HCT116 (cell line): ENCODE measurements around the gene RRAD. TPM values are rescaled to one million over a fixed set of nuclear protein-coding genes. Genes with fewer than 3 reads are reported as not detected.

Source experiments
- ATAC-seq: fragments of 200-7000 bp; cut with Tn5 transposase; 2 replicates; pipeline ENCODE4 v1.9.1; 2020; ENCODE audit warnings: mild to moderate bottlenecking, moderate library complexity
- BruUV-seq: library from RNA; stranded (reverse); fragments of 400-500 nt; replicated peaks from 2 replicates; lab custom pipeline; 2021; lab: Mats Ljungman, UMichigan
- CTCF ChIA-PET: fragments of 300-600 bp; sonication (Branson Sonifier 250); formaldehyde crosslinking; loops from one replicate; lab custom pipeline; 2021; ENCODE audit warnings: antibody characterized with exemption; lab: Charles Lee
- POLR2A ChIA-PET: fragments of 300-600, 350-600 bp; sonication (Branson Sonifier 250); formaldehyde crosslinking; loops from one replicate; lab custom pipeline; 2021; ENCODE audit warnings: antibody characterized with exemption; lab: Charles Lee
- RAD21 ChIA-PET, 2 experiments: fragments of 300-600 bp; sonication (Branson Sonifier 250); formaldehyde crosslinking; loops; one replicate each; lab custom pipeline; 2023; ENCODE audit warnings: low total read pairs in 2 of 2; ENCODE audit not compliant: uncharacterized antibody in 2 of 2, unreplicated experiment in 2 of 2, low non-redundant PET in 1 of 2; lab: Charles Lee
- DNase-seq: peaks from one replicate; pipeline ENCODE4 v3.0.0-alpha.2; 2010; ENCODE audit warnings: low read depth, low spot score
- H2AFZ ChIP-seq: fragments of 200-600 bp; shearing (Covaris generic), sonication (generic); 2 replicates; pipeline ENCODE4 v1.6.1; 2017; ENCODE audit warnings: low read depth, mixed run types, mixed read lengths, antibody characterized with exemption, low read length; ENCODE audit not compliant: poor library complexity, severe bottlenecking
- H3K27ac ChIP-seq: 2 replicates; pipeline ENCODE4 v1.5.1; 2012; ENCODE audit warnings: low read depth, low read length
- H3K27me3 ChIP-seq: fragments of 200-600 bp; sonication (generic); 2 replicates; pipeline ENCODE4 v1.6.1; 2016; ENCODE audit warnings: mixed run types, low read length, mixed read lengths; ENCODE audit not compliant: insufficient read depth
- H3K36me3 ChIP-seq, 2 experiments: fragments of 200-500 bp in 1 of 2; fragments of 200-600 bp in 1 of 2; sonication (Bioruptor generic) in 1 of 2; sonication (generic) in 1 of 2; 2 replicates each; pipeline versions ENCODE4 v1.5.1 to v1.6.1; 2014 to 2016; ENCODE audit warnings: low read length in 2 of 2, inconsistent platforms in 1 of 2, mixed read lengths in 1 of 2, mixed run types in 1 of 2; ENCODE audit not compliant: insufficient read depth in 2 of 2, control insufficient read depth in 1 of 2
- H3K4me1 ChIP-seq, 2 experiments: fragments of 200-600 bp in 1 of 2; sonication (generic) in 1 of 2; 2 replicates each; pipeline versions ENCODE4 v1.5.1 to v1.6.1; 2012 to 2017; ENCODE audit warnings: low read length in 2 of 2, inconsistent platforms in 1 of 2, mild to moderate bottlenecking in 1 of 2, mixed read lengths in 1 of 2, mixed run types in 1 of 2, moderate library complexity in 1 of 2; ENCODE audit not compliant: insufficient read depth in 2 of 2, control insufficient read depth in 1 of 2
- H3K4me2 ChIP-seq: fragments of 200-600 bp; sonication (generic); 2 replicates; pipeline ENCODE4 v1.6.1; 2017; ENCODE audit warnings: mixed run types, low read length, mixed read lengths
- H3K4me3 ChIP-seq, 2 experiments: fragments of 200-600 bp in 1 of 2; sonication (generic) in 1 of 2; replicated peaks in 1 of 2; 2 replicates each; pipeline ENCODE4 v1.5.1; 2011 to 2016; ENCODE audit warnings: low read length in 2 of 2, control low read depth in 1 of 2, low read depth in 1 of 2, mild to moderate bottlenecking in 1 of 2, mixed read lengths in 1 of 2, mixed run types in 1 of 2
- H3K79me2 ChIP-seq: fragments of 200-600 bp; sonication (generic); 2 replicates; pipeline ENCODE4 v1.6.1; 2017; ENCODE audit warnings: mild to moderate bottlenecking, mixed run types, low read length, moderate library complexity, mixed read lengths; ENCODE audit not compliant: insufficient read depth
- H3K9ac ChIP-seq: fragments of 200-600 bp; sonication (generic); 2 replicates; pipeline ENCODE4 v1.6.1; 2016; ENCODE audit warnings: low read length, mixed read lengths
- H3K9me2 ChIP-seq: fragments of 200-600 bp; sonication (generic), shearing (Covaris generic); 2 replicates; pipeline ENCODE4 v1.6.1; 2017; ENCODE audit warnings: mixed run types, mild to moderate bottlenecking, moderate library complexity; ENCODE audit not compliant: insufficient read depth
- H3K9me3 ChIP-seq, 2 experiments: fragments of 200-500 bp in 1 of 2; fragments of 200-600 bp in 1 of 2; sonication (Bioruptor generic) in 1 of 2; sonication (generic) in 1 of 2; 2 replicates each; pipeline ENCODE4 v1.6.1; 2014 to 2017; ENCODE audit warnings: low read length in 2 of 2, mixed read lengths in 2 of 2, inconsistent platforms in 1 of 2, low read depth in 1 of 2, mild to moderate bottlenecking in 1 of 2, mixed run types in 1 of 2, moderate library complexity in 1 of 2; ENCODE audit not compliant: control insufficient read depth in 1 of 2, insufficient read depth in 1 of 2
- H4K20me1 ChIP-seq: fragments of 200-600 bp; sonication (generic), shearing (Covaris generic); 2 replicates; pipeline ENCODE4 v1.6.1; 2017; ENCODE audit warnings: mixed run types, mild to moderate bottlenecking, moderate library complexity; ENCODE audit not compliant: insufficient read depth
- CBX3 ChIP-seq: IDR thresholded peaks from 2 replicates; pipeline ENCODE4 v1.6.1; 2012; ENCODE audit warnings: low read depth
- CEBPB ChIP-seq: IDR thresholded peaks from 2 replicates; pipeline ENCODE4 v1.6.1; 2012; ENCODE audit warnings: low read depth
- EGR1 ChIP-seq: IDR thresholded peaks from 2 replicates; pipeline ENCODE4 v1.6.1; 2012; ENCODE audit warnings: low read depth
- EZH2 ChIP-seq: fragments of 200-600 bp; sonication (generic); IDR thresholded peaks from 2 replicates; pipeline ENCODE4 v1.6.1; 2017; ENCODE audit warnings: antibody characterized with exemption, mixed run types
- EZH2phosphoT487 ChIP-seq: fragments of 200-600 bp; IDR thresholded peaks from 2 replicates; pipeline ENCODE4 v1.6.1; 2018; ENCODE audit warnings: antibody characterized with exemption, borderline replicate concordance
- FOSL1 ChIP-seq: IDR thresholded peaks from 2 replicates; pipeline ENCODE4 v1.6.1; 2012; ENCODE audit warnings: low read depth
- JUND ChIP-seq: IDR thresholded peaks from 2 replicates; pipeline ENCODE4 v1.6.1; 2012
- MAX ChIP-seq: IDR thresholded peaks from 2 replicates; pipeline ENCODE4 v1.6.1; 2012
- POLR2A ChIP-seq: IDR thresholded peaks from 2 replicates; pipeline ENCODE4 v1.7.0; 2011; ENCODE audit warnings: borderline replicate concordance; ENCODE audit not compliant: insufficient read depth, insufficient read length; ENCODE audit errors: extremely low read depth
- REST ChIP-seq: IDR thresholded peaks from 2 replicates; pipeline ENCODE4 v1.6.1; 2012; ENCODE audit warnings: low read depth
- SRF ChIP-seq: IDR thresholded peaks from 2 replicates; pipeline ENCODE4 v1.6.1; 2012; ENCODE audit warnings: low read depth
- YY1 ChIP-seq: IDR thresholded peaks from 2 replicates; pipeline ENCODE4 v1.6.1; 2011; ENCODE audit warnings: low read length, low read depth, moderate library complexity, mild to moderate bottlenecking; ENCODE audit not compliant: insufficient replicate concordance; ENCODE audit errors: extremely low read depth
- ZBTB33 ChIP-seq: IDR thresholded peaks from 2 replicates; pipeline ENCODE4 v1.6.1; 2011; ENCODE audit warnings: mild to moderate bottlenecking, low read length, moderate library complexity; ENCODE audit not compliant: insufficient replicate concordance; ENCODE audit errors: extremely low read depth
- intact Hi-C: fragments of 100-400 bp; cut with micrococcal nuclease; formaldehyde crosslinking; loops from 2 replicates; pipeline ENCODE4 v1.10.0; 2022
- total RNA-seq: library from RNA; stranded (reverse); gene quantifications from one replicate; pipeline ENCODE4 v1.2.1, GENCODE V29; 2021; ENCODE audit not compliant: unreplicated experiment

Gene RRAD
- total RNA-seq, 1 experiment from 2014 or later: 2.2 TPM

DNA sequence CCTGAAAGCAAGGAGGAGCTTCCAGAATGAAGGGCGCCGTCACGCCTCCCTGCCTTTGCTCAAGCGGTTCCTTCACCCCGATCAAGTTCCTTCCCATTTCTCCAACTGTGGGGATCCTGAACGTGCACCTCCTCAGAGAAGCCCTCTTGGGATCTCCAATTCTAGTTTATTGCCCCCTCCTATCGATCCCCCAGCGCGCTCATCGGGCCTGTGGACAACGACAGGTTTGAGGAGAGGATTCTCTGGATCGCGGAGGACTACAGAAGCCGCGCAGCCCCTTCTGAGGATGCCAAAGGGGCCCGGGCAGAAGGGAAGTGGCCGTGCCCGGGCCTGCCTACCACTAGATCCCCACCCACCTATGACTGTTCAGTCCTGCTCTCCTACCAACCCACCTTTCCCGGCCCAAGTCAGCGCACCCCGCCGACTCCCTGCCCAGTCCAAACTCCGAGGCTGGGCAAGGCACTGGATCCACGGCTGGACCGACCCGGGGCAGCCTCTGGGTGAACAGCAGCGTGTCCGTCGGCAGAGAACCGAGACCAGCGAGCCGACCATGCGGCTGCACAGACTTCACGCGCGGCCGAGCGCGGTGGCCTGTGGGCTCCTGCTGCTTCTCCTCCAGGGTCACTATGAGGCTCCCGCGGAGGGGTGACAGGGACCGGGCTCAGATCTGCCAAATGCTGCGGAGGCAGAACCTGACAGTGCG is 22.9 kb upstream of the RRAD start (continued):
- TF ChIP-seq MAX (no peak), CEBPB (no peak), ZBTB33 (no peak), JUND (no peak), CBX3 (no peak)

- H3K9me3 ChIP-seq: peaks cover 0 to 6% of the 10 kb centered on the region in 2 experiments; a peak in 1 of 4 replicates
- H3K4me1 ChIP-seq: peaks cover 0 to 9% of the 10 kb centered on the region in 2 experiments; a peak in 2 of 4 replicates
- H3K36me3 ChIP-seq: no peaks in the 10 kb centered on the region; a peak in 1 of 4 replicates
- peak; percentile 91 for ATAC-seq
- no peak overlapping the region for H3K27ac ChIP-seq
- no peaks in the 10 kb centered on the region for H3K9me2 ChIP-seq
- H3K9ac ChIP-seq: no peak overlapping the region
- no peak overlapping the region; a peak in 1 of 4 replicates for H3K4me3 ChIP-seq
- peak overlapping the region; percentile 42 for H3K4me2 ChIP-seq
- ChIA-PET CTCF (interaction anchor here (0.7 to 1.0 kb wide), 2 partner anchors 223 to 251 kb away, joined by 3 to 4 read pairs; partner anchors contain the start of genes ELMO3 and NOL3), POLR2A (no interaction called here), RAD21 (no interaction called here)
- H3K27me3 ChIP-seq: no peaks in the 10 kb centered on the region
- intact Hi-C loops: no loop called here
- H3K79me2 ChIP-seq: no peaks in the 10 kb centered on the region
- no TSS peak for BruUV-seq
- DNase-seq: peak; percentile 81
- H2AFZ ChIP-seq: peak overlapping the region; percentile 84
- no peaks in the 10 kb centered on the region for H4K20me1 ChIP-seq
- TF ChIP-seq EZH2: no peak
- no peak for TF ChIP-seq YY1
- no peak for TF ChIP-seq MAX
- TF ChIP-seq EGR1: no peak
- no peak for TF ChIP-seq ZBTB33
- TF ChIP-seq SRF: no peak
- no peak for TF ChIP-seq JUND
- TF ChIP-seq FOSL1: no peak
- TF ChIP-seq EZH2phosphoT487: no peak
- no peak for TF ChIP-seq POLR2A
- TF ChIP-seq CBX3: no peak
- TF ChIP-seq REST: no peak
Measured at GRCh38 chr16:66947302-66948065, 22.1 kb upstream of the RRAD start.
